Measurements from ENCODE around the gene TAF11L2.

GRCh38 chr5:17477573-17478265 is 20.3 kb upstream of the TAF11L2 start:
- TF ChIP-seq POLR2AphosphoS5 (IDR thresholded peaks at IDR 0.05) = no peak
- TF ChIP-seq, protein P1, sequence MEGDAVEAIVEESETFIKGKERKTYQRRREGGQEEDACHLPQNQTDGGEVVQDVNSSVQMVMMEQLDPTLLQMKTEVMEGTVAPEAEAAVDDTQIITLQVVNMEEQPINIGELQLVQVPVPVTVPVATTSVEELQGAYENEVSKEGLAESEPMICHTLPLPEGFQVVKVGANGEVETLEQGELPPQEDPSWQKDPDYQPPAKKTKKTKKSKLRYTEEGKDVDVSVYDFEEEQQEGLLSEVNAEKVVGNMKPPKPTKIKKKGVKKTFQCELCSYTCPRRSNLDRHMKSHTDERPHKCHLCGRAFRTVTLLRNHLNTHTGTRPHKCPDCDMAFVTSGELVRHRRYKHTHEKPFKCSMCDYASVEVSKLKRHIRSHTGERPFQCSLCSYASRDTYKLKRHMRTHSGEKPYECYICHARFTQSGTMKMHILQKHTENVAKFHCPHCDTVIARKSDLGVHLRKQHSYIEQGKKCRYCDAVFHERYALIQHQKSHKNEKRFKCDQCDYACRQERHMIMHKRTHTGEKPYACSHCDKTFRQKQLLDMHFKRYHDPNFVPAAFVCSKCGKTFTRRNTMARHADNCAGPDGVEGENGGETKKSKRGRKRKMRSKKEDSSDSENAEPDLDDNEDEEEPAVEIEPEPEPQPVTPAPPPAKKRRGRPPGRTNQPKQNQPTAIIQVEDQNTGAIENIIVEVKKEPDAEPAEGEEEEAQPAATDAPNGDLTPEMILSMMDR (IDR thresholded peaks at IDR 0.05) = no peak
